A549 (cell line): Measurements from ENCODE around the gene MYMK.

Experiments used
- EHF ChIP-seq: fragments of 250-450 bp; sonication (Bioruptor Pico); IDR thresholded peaks from 2 replicates; pipeline ENCODE4 v1.5.0; 2020; ENCODE audit warnings: mild to moderate bottlenecking
- MAFK ChIP-seq: fragments of 450-650 bp; IDR thresholded peaks from 2 replicates; pipeline ENCODE4 v1.6.1; 2014; ENCODE audit not compliant: partially characterized antibody
- MYC ChIP-seq: IDR thresholded peaks from 2 replicates; pipeline ENCODE4 v1.6.1; 2012; ENCODE audit warnings: mild to moderate bottlenecking, inconsistent platforms, low read length, improper control_type of control experiment, borderline replicate concordance
- NFE2L2 ChIP-seq: fragments of 150-350 bp; conservative IDR thresholded peaks from 2 replicates; pipeline ENCODE4 v1.6.1; 2014; ENCODE audit warnings: low read length
- NPAS2 ChIP-seq: fragments of 250-450 bp; sonication (Bioruptor Pico); IDR thresholded peaks from 2 replicates; pipeline ENCODE4 v1.8.0; 2022; ENCODE audit warnings: mild to moderate bottlenecking, moderate library complexity, borderline replicate concordance
- PBX3 ChIP-seq: IDR thresholded peaks from 2 replicates; pipeline ENCODE4 v1.6.1; 2012
- POLR2A ChIP-seq: IDR thresholded peaks from 2 replicates; pipeline ENCODE4 v1.6.1; 2012; ENCODE audit warnings: mild to moderate bottlenecking, low read length
- POLR2AphosphoS2 ChIP-seq: conservative IDR thresholded peaks from 2 replicates; pipeline ENCODE4 v1.6.1; 2012; ENCODE audit warnings: low read length, improper control_type of control experiment, inconsistent platforms
- RAD21 ChIP-seq, 2 experiments: fragments of >200 bp in 1 of 2; sonication (Bioruptor Twin) in 1 of 2; formaldehyde crosslinking in 1 of 2; IDR thresholded peaks in 1 of 2; conservative IDR thresholded peaks in 1 of 2; 2 replicates in 1 of 2; 3 replicates in 1 of 2; pipeline ENCODE4 v1.6.1; 2012 to 2018; ENCODE audit warnings: inconsistent platforms in 1 of 2
- SMC3 ChIP-seq: fragments of >200 bp; sonication (Bioruptor Twin); formaldehyde crosslinking; IDR thresholded peaks from 3 replicates; pipeline ENCODE4 v1.6.1; 2018; ENCODE audit warnings: inconsistent platforms
- SREBF2 ChIP-seq: fragments of 450-650 bp; IDR thresholded peaks from 2 replicates; pipeline ENCODE4 v1.6.1; 2014; ENCODE audit warnings: mild to moderate bottlenecking, moderate library complexity
- ZFP36 ChIP-seq: fragments of 450-650 bp; IDR thresholded peaks from 2 replicates; pipeline ENCODE4 v1.6.1; 2014; ENCODE audit warnings: borderline replicate concordance; ENCODE audit not compliant: partially characterized antibody
- TF ChIP-seq, protein P1 (sequence below): fragments of >200 bp; sonication (Bioruptor Twin); formaldehyde crosslinking; IDR thresholded peaks from 3 replicates; pipeline ENCODE4 v1.5.1; 2016

GRCh38 chr9:133474853-133475252 lies 49.9 kb downstream of the MYMK start:
- TF ChIP-seq, protein P1, sequence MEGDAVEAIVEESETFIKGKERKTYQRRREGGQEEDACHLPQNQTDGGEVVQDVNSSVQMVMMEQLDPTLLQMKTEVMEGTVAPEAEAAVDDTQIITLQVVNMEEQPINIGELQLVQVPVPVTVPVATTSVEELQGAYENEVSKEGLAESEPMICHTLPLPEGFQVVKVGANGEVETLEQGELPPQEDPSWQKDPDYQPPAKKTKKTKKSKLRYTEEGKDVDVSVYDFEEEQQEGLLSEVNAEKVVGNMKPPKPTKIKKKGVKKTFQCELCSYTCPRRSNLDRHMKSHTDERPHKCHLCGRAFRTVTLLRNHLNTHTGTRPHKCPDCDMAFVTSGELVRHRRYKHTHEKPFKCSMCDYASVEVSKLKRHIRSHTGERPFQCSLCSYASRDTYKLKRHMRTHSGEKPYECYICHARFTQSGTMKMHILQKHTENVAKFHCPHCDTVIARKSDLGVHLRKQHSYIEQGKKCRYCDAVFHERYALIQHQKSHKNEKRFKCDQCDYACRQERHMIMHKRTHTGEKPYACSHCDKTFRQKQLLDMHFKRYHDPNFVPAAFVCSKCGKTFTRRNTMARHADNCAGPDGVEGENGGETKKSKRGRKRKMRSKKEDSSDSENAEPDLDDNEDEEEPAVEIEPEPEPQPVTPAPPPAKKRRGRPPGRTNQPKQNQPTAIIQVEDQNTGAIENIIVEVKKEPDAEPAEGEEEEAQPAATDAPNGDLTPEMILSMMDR, result no peak
- no peak for TF ChIP-seq RAD21 (conservative IDR thresholded peaks at IDR 0.05 in 1 of 2, IDR thresholded peaks at IDR 0.05 in 1 of 2)
- TF ChIP-seq POLR2AphosphoS2, result no peak
- no peak for TF ChIP-seq POLR2A
- no peak for TF ChIP-seq EHF (CRISPR knock-in tag)
- TF ChIP-seq NPAS2, result no peak
- TF ChIP-seq ZFP36, result no peak
- TF ChIP-seq SMC3, result no peak
- no peak for TF ChIP-seq MAFK
- TF ChIP-seq PBX3, result no peak
- no peak for TF ChIP-seq MYC
- no peak for TF ChIP-seq NFE2L2
- no peak for TF ChIP-seq SREBF2
